ENCODE measurements around the gene AMOTL1. TPM values are rescaled to one million over a fixed set of nuclear protein-coding genes. Genes with fewer than 3 reads are reported as not detected.

AMOTL1 gene
- total RNA-seq, 1 donor from 2014 or later = 4.8 TPM

GRCh38 chr11:94828088-94828487 lies 59.9 kb downstream of the AMOTL1 start:
- H3K27ac Mint-ChIP-seq = no peak overlapping the region
- no peaks in the 10 kb centered on the region for H3K27me3 Mint-ChIP-seq (ENCODE audit: low read depth)
- no peaks in the 10 kb centered on the region for H3K9me3 Mint-ChIP-seq
- H3K4me3 Mint-ChIP-seq (ENCODE audit: low read depth) = no peak overlapping the region
- no peaks in the 10 kb centered on the region for H3K36me3 Mint-ChIP-seq (ENCODE audit: low read depth)
- intact Hi-C loops (cut with micrococcal nuclease) = no loop called here
- DNase-seq (ENCODE audit: low spot score) = no peak
- H3K4me1 Mint-ChIP-seq (ENCODE audit: low read depth) = no peaks in the 10 kb centered on the region

- Mint-ChIP-seq H3K4me1 (ENCODE audit: low read depth) (no peaks in the 10 kb centered on the region), H3K9me3 (no peaks in the 10 kb centered on the region), H3K36me3 (ENCODE audit: low read depth) (no peaks in the 10 kb centered on the region), H3K27me3 (ENCODE audit: low read depth) (peaks cover 4% of the 10 kb centered on the region), H3K27ac (no peak overlapping the region), H3K4me3 (ENCODE audit: low read depth) (no peak overlapping the region)
- no peak for DNase-seq (ENCODE audit: low spot score)
- intact Hi-C loops (cut with micrococcal nuclease) = no loop called here
These were observed 62.8 kb downstream of the AMOTL1 start for GRCh38 chr11:94830722-94831510.

- intact Hi-C loops (cut with micrococcal nuclease) = no loop called here
- Mint-ChIP-seq H3K4me3 (ENCODE audit: low read depth) (no peak overlapping the region), H3K4me1 (ENCODE audit: low read depth) (no peaks in the 10 kb centered on the region), H3K36me3 (ENCODE audit: low read depth) (no peaks in the 10 kb centered on the region), H3K9me3 (no peaks in the 10 kb centered on the region), H3K27me3 (ENCODE audit: low read depth) (peaks cover 4% of the 10 kb centered on the region), H3K27ac (no peak overlapping the region)
- no peak for DNase-seq (ENCODE audit: low spot score)
These were observed 63.4 kb downstream of the AMOTL1 start for GRCh38 chr11:94831529-94831928.

- intact Hi-C loops (cut with micrococcal nuclease) = no loop called here
- Mint-ChIP-seq H3K27ac (no peak overlapping the region), H3K9me3 (no peaks in the 10 kb centered on the region)
These were observed 64.6 kb downstream of the AMOTL1 start for GRCh38 chr11:94832604-94833235.

GRCh38 chr11:94834911-94835593 lies 66.9 kb downstream of the AMOTL1 start:
- peaks cover 4% of the 10 kb centered on the region for H3K27me3 Mint-ChIP-seq (ENCODE audit: low read depth)
- no peak for DNase-seq (ENCODE audit: low spot score)
- no peak overlapping the region for H3K27ac Mint-ChIP-seq
- no peaks in the 10 kb centered on the region for H3K36me3 Mint-ChIP-seq (ENCODE audit: low read depth)
- H3K9me3 Mint-ChIP-seq = no peaks in the 10 kb centered on the region
- H3K4me3 Mint-ChIP-seq (ENCODE audit: low read depth) = no peak overlapping the region
- intact Hi-C loops (cut with micrococcal nuclease) = no loop called here
- no peaks in the 10 kb centered on the region for H3K4me1 Mint-ChIP-seq (ENCODE audit: low read depth)

More at GRCh38 chr11:94832604-94833235, 64.6 kb downstream of the AMOTL1 start:
- no peak for DNase-seq (ENCODE audit: low spot score)
- Mint-ChIP-seq H3K4me1 (ENCODE audit: low read depth) (no peaks in the 10 kb centered on the region), H3K27me3 (ENCODE audit: low read depth) (peaks cover 4% of the 10 kb centered on the region), H3K4me3 (ENCODE audit: low read depth) (no peak overlapping the region), H3K36me3 (ENCODE audit: low read depth) (no peaks in the 10 kb centered on the region)

- intact Hi-C loops (cut with micrococcal nuclease) = no loop called here
- no peak for DNase-seq (ENCODE audit: low spot score)
- Mint-ChIP-seq H3K4me1 (ENCODE audit: low read depth) (no peaks in the 10 kb centered on the region), H3K27me3 (ENCODE audit: low read depth) (peaks cover 4% of the 10 kb centered on the region), H3K9me3 (no peaks in the 10 kb centered on the region), H3K27ac (no peak overlapping the region), H3K36me3 (ENCODE audit: low read depth) (no peaks in the 10 kb centered on the region), H3K4me3 (ENCODE audit: low read depth) (no peak overlapping the region)
These were observed 67.4 kb downstream of the AMOTL1 start for GRCh38 chr11:94835594-94835927.

- Mint-ChIP-seq H3K36me3 (ENCODE audit: low read depth) (no peaks in the 10 kb centered on the region), H3K4me3 (ENCODE audit: low read depth) (no peak overlapping the region), H3K9me3 (no peaks in the 10 kb centered on the region), H3K27me3 (ENCODE audit: low read depth) (peaks cover 4% of the 10 kb centered on the region), H3K4me1 (ENCODE audit: low read depth) (no peaks in the 10 kb centered on the region), H3K27ac (no peak overlapping the region)
- no peak for DNase-seq (ENCODE audit: low spot score)
- intact Hi-C loops (cut with micrococcal nuclease) = no loop called here
These were observed 69.2 kb downstream of the AMOTL1 start for GRCh38 chr11:94837317-94837716.

GRCh38 chr11:94838027-94838731 lies 70.0 kb downstream of the AMOTL1 start:
- Mint-ChIP-seq H3K9me3 (no peaks in the 10 kb centered on the region), H3K4me3 (ENCODE audit: low read depth) (no peak overlapping the region), H3K27me3 (ENCODE audit: low read depth) (peaks cover 4% of the 10 kb centered on the region), H3K27ac (no peak overlapping the region), H3K4me1 (ENCODE audit: low read depth) (no peaks in the 10 kb centered on the region), H3K36me3 (ENCODE audit: low read depth) (no peaks in the 10 kb centered on the region)
- DNase-seq (ENCODE audit: low spot score) = no peak
- intact Hi-C loops (cut with micrococcal nuclease) = no loop called here

GRCh38 chr11:94840209-94840608 lies 72.1 kb downstream of the AMOTL1 start:
- Mint-ChIP-seq H3K4me1 (ENCODE audit: low read depth) (no peaks in the 10 kb centered on the region), H3K27me3 (ENCODE audit: low read depth) (peaks cover 2% of the 10 kb centered on the region), H3K27ac (no peak overlapping the region), H3K36me3 (ENCODE audit: low read depth) (no peaks in the 10 kb centered on the region), H3K9me3 (no peaks in the 10 kb centered on the region), H3K4me3 (ENCODE audit: low read depth) (no peak overlapping the region)
- DNase-seq (ENCODE audit: low spot score) = no peak
- intact Hi-C loops (cut with micrococcal nuclease) = no loop called here

GRCh38 chr11:94844031-94844430 lies 75.9 kb downstream of the AMOTL1 start:
- H3K4me1 Mint-ChIP-seq (ENCODE audit: low read depth) = no peaks in the 10 kb centered on the region
- intact Hi-C loops (cut with micrococcal nuclease) = no loop called here
- H3K36me3 Mint-ChIP-seq (ENCODE audit: low read depth) = no peaks in the 10 kb centered on the region
- H3K27ac Mint-ChIP-seq = no peak overlapping the region
- peaks cover 2% of the 10 kb centered on the region for H3K27me3 Mint-ChIP-seq (ENCODE audit: low read depth)
- H3K9me3 Mint-ChIP-seq = no peaks in the 10 kb centered on the region
- no peak overlapping the region for H3K4me3 Mint-ChIP-seq (ENCODE audit: low read depth)
- no peak for DNase-seq (ENCODE audit: low spot score)

GRCh38 chr11:94845622-94846021 lies 77.5 kb downstream of the AMOTL1 start:
- no peaks in the 10 kb centered on the region for H3K9me3 Mint-ChIP-seq
- no peak for DNase-seq (ENCODE audit: low spot score)
- intact Hi-C loops (cut with micrococcal nuclease) = no loop called here
- no peak overlapping the region for H3K27ac Mint-ChIP-seq
- H3K36me3 Mint-ChIP-seq (ENCODE audit: low read depth) = no peaks in the 10 kb centered on the region
- H3K27me3 Mint-ChIP-seq (ENCODE audit: low read depth) = peaks cover 2% of the 10 kb centered on the region
- no peaks in the 10 kb centered on the region for H3K4me1 Mint-ChIP-seq (ENCODE audit: low read depth)
- H3K4me3 Mint-ChIP-seq (ENCODE audit: low read depth) = no peak overlapping the region

- no peaks in the 10 kb centered on the region for H3K4me1 Mint-ChIP-seq (ENCODE audit: low read depth)
- no peak overlapping the region for H3K4me3 Mint-ChIP-seq (ENCODE audit: low read depth)
- H3K36me3 Mint-ChIP-seq (ENCODE audit: low read depth) = no peaks in the 10 kb centered on the region
- DNase-seq (ENCODE audit: low spot score) = no peak
- intact Hi-C loops (cut with micrococcal nuclease) = no loop called here
- no peaks in the 10 kb centered on the region for H3K9me3 Mint-ChIP-seq
- no peaks in the 10 kb centered on the region for H3K27me3 Mint-ChIP-seq (ENCODE audit: low read depth)
- no peak overlapping the region for H3K27ac Mint-ChIP-seq
These were observed 81.7 kb downstream of the AMOTL1 start for GRCh38 chr11:94849839-94850238.

All from activated T-helper 2 cell treated with anti-CD3 and anti-CD28 coated beads, Interferon-gamma antibody, Interleukin-2, Interleukin-4, amounts not matched to agents 10 μg/mL and 5 μg/mL and 100 μg/mL, durations not matched to agents 14 hours and 24 hours and 36 hours (primary cell).